T-helper 1 cell treated with Interleukin-12 subunit alpha and Interleukin-12 subunit beta and Interleukin-4 antibody, amounts not matched to agents 30 ng/mL and 1 ng/mL, for 36 hours (primary cell): ENCODE data around the gene TAGLN2. TPM values are rescaled to one million over a fixed set of nuclear protein-coding genes. Genes with fewer than 3 reads are reported as not detected.

Experiments
- intact Hi-C: fragments of 100-400 bp; cut with micrococcal nuclease; formaldehyde crosslinking; loops from one replicate; pipeline ENCODE4 v1.15.1; 2024
- total RNA-seq: library from RNA; stranded (reverse); gene quantifications from 2 replicates; pipeline ENCODE4 v1.2.3, GENCODE V29; 2022

The TAGLN2 gene
- total RNA-seq, 1 donor from 2014 or later = 411 TPM

- intact Hi-C loops = no loop called here
Observed at GRCh38 chr1:159949981-159950381, 24.7 kb upstream of the TAGLN2 start.

GRCh38 chr1:159949123-159949522 lies 23.8 kb upstream of the TAGLN2 start:
- intact Hi-C loops = no loop called here

DNA sequence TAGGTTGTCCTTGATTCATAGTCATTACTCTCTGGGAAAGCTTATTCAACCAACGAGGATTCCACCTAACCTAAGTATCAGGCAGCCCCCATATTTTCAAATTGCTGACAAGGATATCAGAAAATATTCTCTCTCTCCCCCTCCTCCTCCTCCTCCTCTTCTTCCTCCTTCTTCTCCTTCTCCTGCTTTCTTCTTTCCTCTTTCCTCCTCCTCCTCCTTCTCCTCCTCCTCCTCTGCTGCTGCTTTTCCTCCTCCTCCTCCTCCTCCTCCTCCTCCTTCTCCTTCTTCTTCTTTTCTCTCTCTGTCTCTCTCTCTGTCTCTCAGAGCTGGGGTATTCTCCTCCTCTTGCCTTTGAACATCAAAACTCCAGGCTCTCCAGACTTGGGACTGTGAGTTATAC lies 22.6 kb upstream of the TAGLN2 start:
- intact Hi-C loops = no loop called here

DNA sequence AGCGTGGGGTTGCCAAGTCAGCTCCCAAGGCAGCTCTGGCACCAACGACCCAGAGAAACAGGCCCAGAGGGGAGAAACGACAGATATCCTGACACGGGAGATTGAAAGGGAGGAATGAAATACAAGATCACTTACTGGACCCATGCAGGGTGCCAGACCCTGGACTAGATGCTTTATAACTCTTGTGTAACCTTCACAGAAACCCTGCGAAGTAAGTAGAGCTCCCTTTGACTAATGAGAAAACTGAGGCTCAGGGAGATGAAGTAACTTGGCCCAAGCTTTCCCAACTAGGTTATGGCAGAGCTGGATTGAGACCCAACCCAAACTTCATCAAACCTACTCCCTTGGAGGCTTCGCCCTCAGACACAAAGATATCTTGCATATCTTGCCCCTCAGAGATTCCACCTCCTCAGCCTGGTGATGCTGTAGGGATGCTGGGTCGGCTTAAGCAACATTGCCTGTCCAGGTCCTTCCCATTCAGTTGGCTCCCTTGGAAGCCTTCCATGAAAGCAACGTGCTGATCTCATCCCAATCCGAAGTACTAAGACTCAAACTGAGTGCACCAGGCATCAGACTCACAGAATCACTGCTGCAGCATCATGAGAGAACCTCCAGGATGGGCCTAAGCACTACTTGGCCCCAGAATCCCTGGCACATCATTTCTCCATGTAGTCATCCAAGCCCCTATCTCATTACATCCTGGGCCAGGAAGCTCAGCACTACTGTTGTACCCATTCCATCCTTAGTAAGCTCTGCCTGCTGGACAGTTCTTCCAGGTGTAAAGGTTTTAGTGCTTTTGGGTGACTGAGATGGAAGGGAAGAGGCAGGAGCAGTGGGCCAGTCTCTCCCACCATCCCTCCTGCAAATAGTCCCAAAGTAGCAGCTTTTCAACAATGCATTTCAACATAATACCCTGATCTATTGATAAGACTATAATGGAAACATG lies 21.2 kb upstream of the TAGLN2 start:
- intact Hi-C loops = no loop called here

- intact Hi-C loops = loop anchor here (2.0 kb wide), 1 partner anchor 53 kb away; no protein-coding TSS in a partner anchor
Observed at GRCh38 chr1:159945483-159946241, 20.4 kb upstream of the TAGLN2 start, which contains the start of gene IGSF9. TSS of gene IGSF9 (minus strand) at chr1:159945613. CDS start at chr1:159943454, 2,159 bp downstream.

GRCh38 chr1:159944623-159945455 lies 19.5 kb upstream of the TAGLN2 start:
- intact Hi-C loops = loop anchor here (2.0 kb wide), 1 partner anchor 52 kb away; no protein-coding TSS in a partner anchor

DNA sequence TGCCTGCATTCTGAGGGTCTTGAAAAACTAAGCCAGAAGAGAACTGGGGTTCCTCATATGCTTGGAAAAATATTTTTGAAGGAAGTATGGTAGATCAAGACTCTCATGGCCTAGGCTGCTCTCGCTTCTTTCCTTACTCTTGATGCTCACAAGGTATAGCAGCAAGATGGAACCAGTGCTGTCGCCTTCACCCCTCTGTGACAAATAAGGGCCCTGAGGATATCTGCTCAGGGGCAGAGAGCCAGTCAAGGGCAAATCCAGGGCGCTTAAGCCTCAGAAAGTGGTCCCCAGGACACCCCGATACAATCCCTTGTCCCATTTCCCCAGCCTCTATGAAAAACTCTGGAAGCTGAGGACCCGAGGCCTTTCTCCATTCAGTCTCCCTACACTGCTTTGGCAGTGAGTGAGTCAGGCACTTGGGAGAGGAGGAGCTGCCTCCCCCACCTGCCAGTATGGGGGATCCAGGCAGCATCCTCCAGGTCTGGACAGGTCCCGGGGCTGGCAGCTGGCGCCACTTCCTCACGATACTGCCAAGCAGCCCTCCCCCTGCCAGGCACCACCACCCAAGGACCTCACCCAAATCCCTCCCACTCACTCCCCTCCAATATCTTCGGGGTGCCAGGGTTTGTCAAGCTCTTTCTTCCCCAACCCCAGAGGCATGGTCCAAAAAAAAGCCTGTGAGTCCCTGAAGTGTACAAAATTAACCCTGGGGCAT lies 18.8 kb upstream of the TAGLN2 start:
- intact Hi-C loops = loop anchor here (2.0 kb wide), 1 partner anchor 51 kb away; no protein-coding TSS in a partner anchor

DNA sequence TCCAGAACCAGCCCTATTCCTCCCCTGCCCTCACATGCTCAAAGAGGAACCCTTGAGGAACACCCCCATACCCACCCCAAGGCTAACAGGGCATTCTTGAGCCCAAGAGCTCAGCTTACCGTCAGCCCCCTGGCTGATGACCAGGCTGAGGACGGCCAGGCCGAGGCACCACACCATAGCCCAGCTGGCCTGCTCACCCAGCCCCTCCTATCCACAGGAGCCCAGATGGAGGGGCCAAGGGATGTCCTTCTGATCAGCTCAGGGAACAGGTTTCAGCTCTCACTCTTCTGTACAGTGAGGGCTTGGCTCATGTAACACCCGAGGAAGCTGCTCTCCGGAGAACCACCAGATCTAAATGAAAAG lies 18.0 kb upstream of the TAGLN2 start:
- intact Hi-C loops = no loop called here

DNA sequence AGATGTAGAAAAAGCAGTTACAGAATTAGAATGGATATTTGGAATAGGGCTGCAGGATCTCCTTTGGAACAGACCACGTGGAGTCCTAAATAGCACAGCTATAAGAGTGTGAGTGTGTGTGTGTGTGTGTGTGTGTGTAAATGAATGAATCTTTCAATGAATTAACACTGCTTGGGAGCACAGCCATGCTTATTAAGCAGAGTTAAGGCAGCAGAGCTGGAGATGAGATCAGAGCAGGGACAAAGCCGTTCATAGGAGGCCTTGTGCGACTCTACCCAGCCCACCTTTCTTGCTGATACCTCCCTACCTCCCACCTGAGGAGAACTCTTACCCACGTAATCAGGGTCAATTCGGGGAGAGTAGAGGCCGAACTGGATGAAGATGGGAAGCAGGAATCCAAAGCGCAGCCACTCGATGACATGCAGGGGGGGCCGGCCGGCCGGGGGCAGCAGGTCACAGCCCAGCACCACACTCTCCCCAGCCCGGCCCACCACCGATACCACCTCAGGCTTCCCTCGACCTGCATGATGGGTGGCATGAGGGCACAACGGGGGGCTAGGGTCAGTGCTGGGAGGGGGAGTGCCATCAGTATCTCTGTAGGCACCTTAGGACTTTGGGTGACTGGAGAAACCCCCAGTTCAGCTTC lies 17.4 kb upstream of the TAGLN2 start:
- intact Hi-C loops = no loop called here

- intact Hi-C loops = no loop called here
Observed at GRCh38 chr1:159941591-159942560, 16.6 kb upstream of the TAGLN2 start.

DNA sequence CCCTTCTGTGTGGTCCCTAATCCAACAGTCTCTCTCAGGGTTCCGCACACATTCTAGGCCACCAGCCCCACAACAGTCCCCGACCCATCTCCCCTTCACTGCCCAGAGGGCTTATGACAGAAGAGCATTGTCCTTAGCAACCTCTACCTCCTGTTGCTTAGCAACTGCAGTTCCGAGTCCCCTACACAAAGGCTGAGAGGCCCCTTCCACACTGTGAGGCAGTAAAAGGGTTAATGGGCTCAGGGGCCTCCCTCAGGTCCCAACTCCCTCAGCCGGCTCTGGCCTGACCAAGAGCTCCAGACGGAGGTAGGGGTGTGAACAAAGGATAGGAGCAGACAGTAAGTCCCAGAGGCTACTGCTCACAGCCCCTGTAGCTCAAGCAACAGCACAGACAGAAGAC lies 15.8 kb upstream of the TAGLN2 start:
- intact Hi-C loops = no loop called here

GRCh38 chr1:159940006-159940620 lies 14.8 kb upstream of the TAGLN2 start:
- intact Hi-C loops = no loop called here

DNA sequence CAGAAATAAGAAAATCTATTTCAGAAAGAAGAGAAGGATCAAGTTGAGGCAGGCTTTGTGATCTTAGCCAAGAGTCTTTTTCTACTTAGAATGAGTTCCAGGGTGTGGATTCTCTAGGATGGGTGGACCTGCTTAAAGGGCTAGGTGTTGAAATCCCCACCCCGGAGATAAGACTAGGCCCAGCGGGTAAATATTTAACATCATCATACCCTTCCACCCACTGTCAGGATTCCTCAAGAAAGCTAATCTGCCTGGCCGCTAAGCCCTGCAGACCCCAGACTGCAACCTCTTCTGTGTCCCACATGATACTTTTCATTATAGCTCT lies 14.3 kb upstream of the TAGLN2 start:
- intact Hi-C loops = no loop called here

- intact Hi-C loops = no loop called here
Observed at GRCh38 chr1:159938905-159939677, 13.8 kb upstream of the TAGLN2 start.

GRCh38 chr1:159938211-159938852 lies 13.0 kb upstream of the TAGLN2 start:
- intact Hi-C loops = no loop called here

DNA sequence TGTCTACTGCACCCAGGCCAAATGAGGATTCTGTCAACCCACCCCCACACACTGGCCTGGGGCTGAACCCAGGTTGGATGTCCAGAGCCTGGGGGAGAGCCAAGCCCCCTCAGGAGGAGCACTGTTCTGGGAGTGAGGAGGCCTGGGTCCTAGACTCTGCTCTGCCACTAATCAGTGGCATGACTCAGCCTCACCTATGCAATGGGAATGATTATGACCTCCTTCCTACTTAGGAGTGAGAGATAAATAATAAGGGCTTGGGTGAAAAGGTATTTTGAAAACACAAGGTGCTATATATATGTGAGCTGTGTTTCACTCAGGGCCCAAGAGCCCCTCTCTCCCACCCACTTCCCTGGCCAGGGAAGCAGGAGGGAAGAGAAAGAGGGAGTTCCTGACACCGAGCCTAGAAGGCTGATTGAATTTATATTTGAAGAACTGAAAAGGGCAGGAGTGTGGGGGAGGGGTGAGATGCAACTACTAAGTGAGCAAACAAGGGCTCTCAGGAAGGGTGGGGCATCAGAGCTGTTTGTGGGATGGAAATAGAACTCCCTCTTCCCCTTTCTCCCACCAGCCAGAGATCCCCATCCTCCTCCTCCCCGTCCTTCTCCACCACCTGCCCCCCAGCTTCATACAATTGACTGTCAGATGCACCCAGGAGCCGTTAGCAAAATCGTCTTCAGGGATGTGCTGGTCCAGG lies 11.9 kb upstream of the TAGLN2 start:
- intact Hi-C loops = loop anchor here (2.0 kb wide), 1 partner anchor 148 kb away; no protein-coding TSS in a partner anchor
